ENCODE results near the gene PEF1.
"Not testable (repeated sequence)": the region's sequence is repeated elsewhere in the genome, so short reads cannot be mapped to it uniquely, and the experiment has no call there.

Gene PEF1

GRCh38 chr1:31602081-31602480 lies 42.6 kb downstream of the PEF1 start:
- DNase-seq = no peak

GRCh38 chr1:31600641-31601040 lies 44.0 kb downstream of the PEF1 start:
- DNase-seq = no peak

DNA sequence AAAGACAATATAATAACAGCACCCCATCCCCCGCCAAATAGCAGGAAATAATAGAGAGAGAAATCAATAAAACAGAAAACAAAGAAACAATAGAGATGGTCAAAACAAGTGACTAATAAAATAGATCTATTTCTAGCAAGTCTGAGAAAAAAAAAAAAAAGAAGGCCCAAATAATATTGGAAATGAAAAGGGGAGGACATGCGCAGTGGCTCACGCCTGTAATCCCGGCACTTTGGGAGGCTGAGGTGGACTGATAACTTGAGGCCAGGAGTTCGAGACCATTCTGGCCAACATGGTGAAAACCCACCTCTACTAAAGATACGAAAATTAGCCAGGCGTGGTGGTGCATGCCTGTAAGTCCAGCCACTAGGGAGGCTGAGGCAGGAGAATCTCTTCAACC lies 45.7 kb downstream of the PEF1 start:
- no peak for DNase-seq

DNA sequence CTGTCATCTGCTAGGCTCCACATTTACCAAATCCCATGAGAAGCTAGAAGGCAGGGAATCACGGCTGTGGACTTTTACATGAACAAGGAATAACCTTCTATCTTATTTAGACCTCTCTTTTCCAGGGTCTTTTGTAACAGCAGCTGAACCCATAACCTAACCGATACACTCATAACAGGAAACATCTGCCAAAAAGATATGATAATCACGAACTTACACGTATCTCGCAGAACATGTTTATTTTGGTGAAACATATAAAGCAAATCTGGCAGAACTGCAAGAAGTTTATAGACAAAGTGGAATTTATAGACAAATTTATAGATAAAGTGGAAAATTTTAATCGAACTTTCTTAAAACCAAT lies 48.0 kb downstream of the PEF1 start:
- DNase-seq = no peak

DNA sequence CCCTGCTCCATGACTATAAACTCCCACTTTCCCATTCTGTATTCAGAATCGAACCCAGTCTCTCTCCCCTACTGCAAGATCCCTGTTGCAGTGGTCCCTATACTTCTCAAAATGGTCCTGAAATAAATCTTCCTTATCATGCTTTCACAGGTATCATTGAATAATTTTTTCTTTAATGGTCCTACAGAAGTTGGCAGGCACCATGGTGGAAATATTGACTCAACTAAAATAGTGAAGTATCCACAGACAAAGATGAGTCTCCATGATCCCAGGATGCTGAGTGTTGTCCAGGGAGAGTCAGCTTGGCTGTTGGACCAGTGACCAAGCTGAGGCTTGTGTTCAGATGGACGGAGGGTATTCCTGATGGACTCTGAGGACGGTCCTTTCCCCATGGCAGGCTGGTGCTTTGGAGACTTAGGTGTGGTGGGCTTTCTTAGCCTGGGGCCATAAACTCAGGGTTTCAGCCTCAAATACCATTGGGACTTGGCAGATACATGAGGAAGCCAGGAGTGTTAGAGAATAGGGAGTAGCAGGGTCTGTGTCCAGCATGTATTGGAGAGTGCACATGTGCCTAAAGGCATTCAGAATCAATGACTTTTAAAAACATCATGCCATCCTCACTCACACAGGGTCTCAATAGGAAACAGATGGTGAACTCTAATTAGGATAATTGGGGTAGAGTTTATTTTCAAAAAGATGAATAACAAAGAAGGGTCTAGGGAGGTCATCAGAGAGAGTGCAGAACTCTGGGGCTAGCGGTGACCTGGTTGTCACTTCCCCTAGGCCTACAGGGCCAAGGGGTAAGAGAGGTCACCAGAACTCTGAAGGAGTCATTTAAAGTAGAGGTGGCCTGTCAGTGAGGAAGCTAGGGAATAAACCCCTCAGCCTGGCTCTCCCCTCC lies 48.6 kb downstream of the PEF1 start:
- no peak for DNase-seq

DNA sequence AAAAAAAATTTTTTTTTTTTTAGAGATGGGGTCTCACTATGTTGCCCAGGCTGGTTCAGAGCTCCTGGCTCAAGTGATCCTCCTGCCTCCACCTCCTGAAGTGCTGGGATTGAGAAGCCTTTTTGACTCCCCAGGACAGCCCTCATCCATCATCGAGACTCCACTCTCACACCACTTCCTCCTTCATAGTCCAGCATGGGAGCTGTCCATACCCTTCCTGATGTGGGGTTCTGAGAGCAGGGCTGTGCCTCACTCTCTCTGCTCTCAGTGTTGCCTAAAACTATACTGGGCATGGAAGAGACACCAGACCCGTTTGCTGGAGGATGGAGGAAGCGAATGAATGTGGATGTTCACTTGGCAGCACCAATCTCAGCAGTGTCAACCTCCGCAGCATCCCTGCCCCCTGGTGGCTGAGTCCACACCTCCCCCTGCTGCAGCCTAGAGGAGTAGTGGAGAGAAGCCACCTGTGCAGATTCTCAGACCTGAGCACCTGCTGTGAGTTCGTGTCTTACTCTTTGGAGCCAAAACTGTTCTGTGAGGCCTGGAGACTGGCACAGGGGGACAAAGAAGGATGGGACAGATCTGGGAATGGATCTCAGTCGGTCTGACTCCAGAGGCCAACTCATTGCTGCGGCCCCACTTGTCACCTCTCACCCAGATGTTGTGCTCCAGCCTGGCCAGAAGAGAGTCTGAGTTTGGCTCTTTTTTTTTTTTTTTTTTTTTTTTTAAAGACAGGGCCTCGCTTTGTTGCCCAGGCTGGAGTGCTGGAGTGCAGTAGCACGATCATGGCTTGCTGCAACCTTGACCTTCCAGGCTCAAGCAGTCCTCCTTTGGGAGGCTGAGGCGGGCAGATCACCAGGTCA lies 50.7 kb downstream of the PEF1 start:
- peak; percentile 67 for DNase-seq

GRCh38 chr1:31593136-31593665 lies 51.5 kb downstream of the PEF1 start:
- no peak for DNase-seq

DNA sequence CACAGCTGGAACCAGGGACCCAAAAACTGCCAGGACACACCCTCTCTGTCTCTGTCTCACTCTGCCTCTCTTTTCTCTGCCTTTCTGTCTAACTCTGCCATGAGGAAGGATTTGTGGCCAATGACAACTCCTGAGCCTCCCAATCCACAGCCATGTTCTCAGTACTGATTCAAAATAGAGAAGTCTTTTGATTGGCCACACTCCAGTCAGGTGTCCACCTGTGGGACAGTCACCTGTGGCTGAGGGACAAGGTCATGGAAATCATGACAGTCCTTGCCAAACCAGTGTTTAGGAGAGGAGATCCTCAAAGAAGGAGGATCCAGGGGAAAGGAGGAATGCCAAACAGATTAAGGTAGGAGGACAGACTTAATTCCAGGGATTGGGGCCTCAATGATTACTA lies 52.5 kb downstream of the PEF1 start:
- no peak for DNase-seq

GRCh38 chr1:31591425-31592093 lies 53.1 kb downstream of the PEF1 start:
- DNase-seq = peak; percentile 67

DNA sequence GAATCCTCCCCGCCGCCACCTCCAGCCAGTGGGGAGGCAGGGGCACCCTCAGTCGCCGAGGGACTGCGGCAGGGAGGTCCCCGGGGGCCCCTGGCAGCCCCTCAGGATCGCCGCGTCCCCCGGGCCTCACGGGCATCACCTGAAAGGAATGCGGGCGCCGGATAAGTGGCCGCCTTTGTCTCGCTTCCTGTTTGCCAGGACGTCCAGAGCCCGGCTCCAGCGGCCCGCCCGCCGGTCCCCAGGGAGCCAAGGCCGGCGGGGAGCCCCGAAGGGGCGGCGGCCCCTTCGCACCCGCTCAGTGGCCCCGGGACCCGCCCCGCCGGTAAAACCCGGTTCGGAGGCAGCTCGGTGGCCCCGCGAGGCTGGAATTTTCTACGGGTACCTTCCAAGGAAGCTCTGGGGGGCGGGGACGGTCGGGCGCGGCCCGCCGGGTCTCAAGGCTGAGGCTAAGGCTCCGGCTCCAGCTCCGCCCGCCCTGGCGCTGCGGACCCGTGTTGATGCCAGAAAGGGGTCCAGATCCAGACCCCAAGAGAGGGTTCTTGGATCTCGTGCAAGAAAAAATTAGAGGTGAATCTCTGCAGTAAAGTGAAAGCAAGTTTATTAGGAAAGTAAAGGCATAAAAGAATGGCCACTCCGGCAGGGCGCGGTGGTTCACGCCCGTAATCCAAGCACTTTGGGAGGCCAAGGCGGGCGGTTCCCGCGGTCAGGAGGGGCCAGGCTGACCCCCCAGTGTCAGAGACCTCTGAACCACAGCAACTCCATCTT lies 55.7 kb downstream of the PEF1 start:
- DNase-seq = peak; percentile 60

GRCh38 chr1:31587720-31588423 lies 56.8 kb downstream of the PEF1 start:
- DNase-seq = no peak

GRCh38 chr1:31587328-31587699 lies 57.4 kb downstream of the PEF1 start:
- not testable (repeated sequence) for DNase-seq

- no peak for DNase-seq
These were observed 58.0 kb downstream of the PEF1 start for GRCh38 chr1:31586376-31587327.

- DNase-seq = no peak
These were observed 58.8 kb downstream of the PEF1 start for GRCh38 chr1:31585736-31586365.

GRCh38 chr1:31584869-31585735 lies 59.6 kb downstream of the PEF1 start:
- DNase-seq = no peak

DNA sequence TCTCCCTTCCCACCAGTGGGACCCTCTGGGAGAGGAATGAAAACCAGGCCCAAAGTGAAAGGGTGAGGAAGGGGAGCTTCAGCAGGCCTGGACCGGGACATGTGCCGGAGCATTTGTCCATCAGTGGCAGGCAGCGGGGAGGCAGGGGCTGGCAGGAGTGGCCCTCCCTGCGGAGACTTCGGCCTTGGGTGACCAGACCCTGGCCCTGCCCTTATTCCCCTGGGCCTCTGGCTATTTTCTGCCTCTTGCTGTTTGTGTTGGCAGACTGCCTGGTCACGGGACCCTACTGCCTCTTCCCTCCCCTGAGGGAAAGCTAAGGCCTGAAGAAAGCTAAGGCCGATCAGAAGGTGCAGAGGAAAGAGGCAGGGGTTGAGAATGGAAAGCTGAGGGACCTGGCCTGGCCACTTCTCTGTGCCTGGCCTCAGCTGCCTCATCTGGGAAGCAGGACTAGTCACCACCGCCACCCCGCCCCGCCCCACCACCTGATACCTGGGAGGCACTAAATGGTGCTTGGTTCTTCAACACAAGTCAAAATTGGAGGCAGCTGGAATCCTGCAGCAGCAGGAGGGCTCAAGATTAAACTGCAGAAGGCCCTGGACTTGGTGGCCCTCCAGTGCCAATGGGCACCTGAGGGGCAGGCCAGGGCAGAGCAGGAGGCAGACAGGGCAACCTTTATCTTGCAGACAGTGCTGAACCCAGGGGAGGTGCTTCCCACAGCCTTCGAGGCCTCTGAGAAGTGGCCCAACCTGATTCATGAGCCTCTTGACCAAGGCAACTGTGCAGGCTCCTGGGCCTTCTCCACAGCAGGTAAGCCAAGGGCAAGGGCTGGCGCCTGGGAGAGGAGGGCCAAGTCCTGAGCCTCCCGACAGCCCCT lies 60.4 kb downstream of the PEF1 start:
- no peak for DNase-seq

GRCh38 chr1:31583082-31583994 lies 61.3 kb downstream of the PEF1 start:
- DNase-seq = no peak

All from fibroblast of skin of right biceps (primary cell).